Stimulated activated CD4-positive, alpha-beta T cell treated with anti-CD3 and anti-CD28 coated beads, Interleukin-15, amount 100 ng/mL, for 24 hours (primary cell): ENCODE data around the gene RAB3IL1.
"Not testable (repeated sequence)": the region's sequence is repeated elsewhere in the genome, so short reads cannot be mapped to it uniquely, and the experiment has no call there.

ENCODE experiments used
- DNase-seq: peaks from one replicate; pipeline ENCODE4 v3.0.0-alpha.2; 2020

RAB3IL1 gene

GRCh38 chr11:61917334-61918109, at the start of gene RAB3IL1:
Gene RAB3IL1 (minus strand): TSS chr11:61917566. CDS start chr11:61917367, 199 bp downstream.
- DNase-seq = peak; percentile 40

DNA sequence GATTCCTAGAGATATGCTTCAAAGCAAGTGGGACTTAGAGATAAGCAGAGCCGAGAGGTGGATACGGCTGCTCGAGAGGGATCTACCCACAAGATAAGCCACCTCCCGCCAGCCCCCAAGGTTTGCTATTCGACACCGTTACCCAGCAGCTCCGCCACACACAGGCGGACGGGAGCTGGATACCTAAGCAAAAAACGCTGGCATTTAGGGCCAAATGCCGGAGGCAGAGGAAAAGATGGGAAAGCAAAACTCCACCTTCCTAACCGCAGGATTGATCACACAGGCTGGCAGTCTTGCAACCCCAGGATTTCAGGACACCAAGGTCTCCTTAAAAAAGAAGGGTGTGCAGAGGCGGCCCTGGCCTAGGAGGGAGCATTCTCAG, 49.4 kb upstream of the RAB3IL1 start:
- DNase-seq = peak; percentile 56

GRCh38 chr11:61964666-61965271, 47.4 kb upstream of the RAB3IL1 start:
- not testable (repeated sequence) for DNase-seq

GRCh38 chr11:61964058-61964665, 46.8 kb upstream of the RAB3IL1 start:
- no peak for DNase-seq

- no peak for DNase-seq
Measured at GRCh38 chr11:61963282-61964057, 46.1 kb upstream of the RAB3IL1 start.

- no peak for DNase-seq
Measured at GRCh38 chr11:61963016-61963281, 45.6 kb upstream of the RAB3IL1 start.

DNA sequence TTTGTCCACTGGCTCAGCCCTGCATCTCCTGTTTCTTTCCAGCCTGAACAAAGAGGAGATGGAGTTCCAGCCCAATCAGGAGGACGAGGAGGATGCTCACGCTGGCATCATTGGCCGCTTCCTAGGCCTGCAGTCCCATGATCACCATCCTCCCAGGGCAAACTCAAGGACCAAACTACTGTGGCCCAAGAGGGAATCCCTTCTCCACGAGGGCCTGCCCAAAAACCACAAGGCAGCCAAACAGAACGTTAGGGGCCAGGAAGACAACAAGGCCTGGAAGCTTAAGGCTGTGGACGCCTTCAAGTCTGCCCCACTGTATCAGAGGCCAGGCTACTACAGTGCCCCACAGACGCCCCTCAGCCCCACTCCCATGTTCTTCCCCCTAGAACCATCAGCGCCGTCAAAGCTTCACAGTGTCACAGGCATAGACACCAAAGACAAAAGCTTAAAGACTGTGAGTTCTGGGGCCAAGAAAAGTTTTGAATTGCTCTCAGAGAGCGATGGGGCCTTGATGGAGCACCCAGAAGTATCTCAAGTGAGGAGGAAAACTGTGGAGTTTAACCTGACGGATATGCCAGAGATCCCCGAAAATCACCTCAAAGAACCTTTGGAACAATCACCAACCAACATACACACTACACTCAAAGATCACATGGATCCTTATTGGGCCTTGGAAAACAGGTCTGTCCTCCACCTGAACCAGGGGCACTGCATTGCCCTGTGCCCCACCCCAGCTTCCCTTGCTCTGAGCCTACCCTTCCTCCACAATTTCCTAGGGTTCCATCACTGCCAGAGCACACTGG, 45.0 kb upstream of the RAB3IL1 start:
- DNase-seq = no peak

DNA sequence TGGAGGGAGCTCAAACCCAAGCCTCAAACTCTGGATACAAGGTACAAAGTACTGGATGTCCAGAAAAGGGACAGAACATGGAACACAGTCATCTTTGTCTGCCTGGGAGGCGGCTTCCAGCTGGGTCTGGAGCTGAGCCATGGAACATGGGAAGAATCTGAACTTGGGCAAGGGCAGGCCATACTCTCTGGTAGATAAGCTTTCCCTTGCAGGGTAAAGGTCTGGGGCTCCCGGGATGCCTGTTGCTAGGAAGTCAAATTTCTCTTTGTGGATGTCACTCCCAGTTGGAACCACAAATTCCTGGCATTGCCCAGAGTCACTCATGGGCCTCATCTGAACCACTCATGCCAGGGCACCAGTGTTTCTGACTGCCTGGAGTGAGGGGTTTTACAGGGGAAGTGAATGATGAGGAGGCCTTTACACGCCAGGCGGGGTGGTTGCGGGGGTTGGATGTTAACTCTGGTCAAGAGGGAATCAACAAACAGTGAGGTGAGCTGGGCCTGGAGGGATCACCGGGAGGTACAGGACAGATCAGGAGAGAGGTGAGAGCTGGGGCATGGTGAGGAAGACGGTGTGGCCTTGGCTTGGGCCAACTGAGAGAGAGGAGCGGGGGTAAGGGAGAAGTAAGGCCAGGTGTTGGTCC, 44.3 kb upstream of the RAB3IL1 start:
- DNase-seq = no peak

GRCh38 chr11:61960532-61960931, 43.2 kb upstream of the RAB3IL1 start:
- DNase-seq = no peak

- no peak for DNase-seq
Measured at GRCh38 chr11:61959678-61960077, 42.3 kb upstream of the RAB3IL1 start.

DNA sequence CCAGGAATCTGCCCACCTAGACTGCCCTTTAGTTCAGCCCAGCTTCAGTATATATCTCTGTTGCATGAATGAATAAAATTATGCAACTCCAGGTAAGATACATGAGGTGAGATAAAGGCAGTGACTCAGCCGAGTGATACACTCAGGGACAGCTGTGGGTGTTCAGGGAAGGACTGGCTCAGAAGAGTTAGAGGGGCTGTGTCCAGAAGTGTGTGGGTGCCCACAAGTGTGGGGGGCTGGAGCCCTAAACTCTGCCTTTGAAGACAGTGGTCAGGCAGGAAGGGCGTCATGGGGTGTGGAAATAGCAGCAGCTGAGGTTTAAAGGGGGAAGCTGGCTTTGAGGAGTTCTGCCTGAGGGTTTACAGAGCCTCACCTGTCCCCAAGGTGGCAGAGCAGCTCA, 41.7 kb upstream of the RAB3IL1 start:
- no peak for DNase-seq

GRCh38 chr11:61958590-61958989, 41.2 kb upstream of the RAB3IL1 start:
- DNase-seq = no peak

DNA sequence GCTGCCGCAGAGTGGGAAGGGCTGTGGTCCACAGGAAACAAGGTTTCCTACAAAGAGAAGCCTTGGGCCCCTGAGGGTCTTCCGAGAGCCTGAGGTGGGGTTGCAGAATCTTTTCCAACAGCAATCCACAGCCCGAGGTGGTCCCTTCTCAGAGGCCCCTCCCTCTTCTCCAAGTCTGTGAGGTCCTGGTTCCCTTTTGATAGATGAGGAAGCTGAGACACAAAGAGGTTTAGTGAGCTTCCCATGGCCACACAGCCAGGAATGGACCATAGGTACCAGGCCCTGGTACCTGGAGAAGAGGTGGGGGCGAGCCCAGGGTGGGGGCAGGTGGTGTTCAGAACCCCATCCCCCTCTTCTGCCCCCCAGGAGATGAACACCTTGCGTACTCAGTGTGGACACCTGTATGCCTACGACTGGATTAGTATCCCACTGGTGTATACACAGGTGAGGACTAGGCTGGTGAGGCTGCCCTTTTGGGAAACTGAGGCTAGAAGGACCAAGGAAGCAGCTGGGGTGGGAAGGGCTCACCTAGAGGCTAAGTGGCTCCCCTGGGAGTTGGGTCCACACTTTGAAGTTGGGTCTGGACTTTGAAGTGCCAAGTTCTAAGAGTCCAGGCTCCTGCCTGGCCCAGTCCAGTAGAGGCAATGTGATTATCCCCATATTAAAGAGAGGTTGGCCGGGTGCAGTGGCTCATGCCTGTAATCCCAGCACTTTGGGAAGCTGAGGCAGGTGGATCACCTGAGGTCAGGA, 39.8 kb upstream of the RAB3IL1 start:
- no peak for DNase-seq

DNA sequence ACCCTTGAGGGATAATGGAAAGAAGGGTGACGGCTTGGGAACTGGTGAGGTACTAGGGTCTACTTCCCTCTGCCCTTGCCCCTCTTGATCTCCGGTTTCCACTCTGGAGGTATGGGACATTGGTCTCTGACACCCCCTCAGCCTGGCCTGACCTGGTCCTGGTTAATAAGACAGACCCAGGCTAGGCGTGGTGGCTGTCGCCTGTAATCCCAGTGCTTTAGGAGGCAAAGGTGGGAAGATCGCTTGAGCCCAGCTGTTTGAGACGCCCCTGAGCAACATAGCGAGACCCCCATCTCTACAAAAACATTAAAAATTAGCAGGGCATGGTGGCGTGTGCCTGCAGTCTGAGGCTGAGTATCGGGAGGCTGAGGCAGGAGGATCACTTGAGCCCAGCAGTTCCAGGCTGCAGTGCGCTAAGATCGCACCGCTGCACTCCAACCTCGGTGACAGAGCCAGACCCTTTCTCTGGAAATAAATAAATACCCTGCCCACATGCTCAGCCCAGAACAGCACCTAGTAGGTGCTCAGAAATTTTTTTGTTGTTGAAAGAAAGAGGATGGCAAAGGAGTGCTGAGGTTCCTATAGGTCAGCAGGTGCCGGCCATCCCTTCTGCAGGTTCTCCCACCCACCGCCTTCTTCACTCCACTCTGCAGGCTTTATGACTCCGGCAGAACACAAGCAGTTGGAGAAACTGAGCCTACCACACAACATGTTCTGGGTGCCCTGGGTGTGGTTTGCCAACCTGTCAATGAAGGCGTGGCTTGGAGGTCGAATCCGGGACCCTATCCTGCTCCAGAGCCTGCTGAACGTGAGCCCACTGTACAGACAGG, 39.0 kb upstream of the RAB3IL1 start:
- no peak for DNase-seq

DNA sequence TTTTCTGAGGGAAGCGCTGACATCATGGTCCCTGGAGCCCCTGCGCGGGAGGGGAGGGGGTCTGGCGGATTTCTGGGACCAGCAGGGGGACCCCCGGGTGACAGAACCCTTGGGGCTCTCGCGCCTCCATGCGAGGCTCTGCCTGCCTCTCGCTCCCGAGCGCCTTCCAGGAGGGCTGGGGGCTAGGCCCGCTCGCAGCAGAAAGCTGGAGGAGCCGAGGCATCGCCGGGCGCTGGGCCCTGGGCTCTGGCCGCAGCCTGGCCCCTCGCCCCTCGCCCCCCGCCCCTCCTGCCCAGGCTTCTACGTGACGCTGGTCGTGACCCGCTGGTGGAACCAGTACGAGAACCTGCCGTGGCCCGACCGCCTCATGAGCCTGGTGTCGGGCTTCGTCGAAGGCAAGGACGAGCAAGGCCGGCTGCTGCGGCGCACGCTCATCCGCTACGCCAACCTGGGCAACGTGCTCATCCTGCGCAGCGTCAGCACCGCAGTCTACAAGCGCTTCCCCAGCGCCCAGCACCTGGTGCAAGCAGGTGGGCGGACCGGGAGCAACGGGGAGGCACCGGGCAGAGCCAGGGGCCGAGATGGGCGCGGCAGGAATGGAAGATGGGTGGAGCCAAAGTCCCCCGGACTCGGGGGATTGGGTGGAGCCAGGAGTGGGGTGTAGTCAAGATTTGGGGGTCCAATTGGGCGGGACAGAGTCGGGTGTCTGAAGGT, 38.2 kb upstream of the RAB3IL1 start:
- DNase-seq = peak; percentile 39

GRCh38 chr11:61954851-61955421, 37.6 kb upstream of the RAB3IL1 start:
- DNase-seq = no peak

DNA sequence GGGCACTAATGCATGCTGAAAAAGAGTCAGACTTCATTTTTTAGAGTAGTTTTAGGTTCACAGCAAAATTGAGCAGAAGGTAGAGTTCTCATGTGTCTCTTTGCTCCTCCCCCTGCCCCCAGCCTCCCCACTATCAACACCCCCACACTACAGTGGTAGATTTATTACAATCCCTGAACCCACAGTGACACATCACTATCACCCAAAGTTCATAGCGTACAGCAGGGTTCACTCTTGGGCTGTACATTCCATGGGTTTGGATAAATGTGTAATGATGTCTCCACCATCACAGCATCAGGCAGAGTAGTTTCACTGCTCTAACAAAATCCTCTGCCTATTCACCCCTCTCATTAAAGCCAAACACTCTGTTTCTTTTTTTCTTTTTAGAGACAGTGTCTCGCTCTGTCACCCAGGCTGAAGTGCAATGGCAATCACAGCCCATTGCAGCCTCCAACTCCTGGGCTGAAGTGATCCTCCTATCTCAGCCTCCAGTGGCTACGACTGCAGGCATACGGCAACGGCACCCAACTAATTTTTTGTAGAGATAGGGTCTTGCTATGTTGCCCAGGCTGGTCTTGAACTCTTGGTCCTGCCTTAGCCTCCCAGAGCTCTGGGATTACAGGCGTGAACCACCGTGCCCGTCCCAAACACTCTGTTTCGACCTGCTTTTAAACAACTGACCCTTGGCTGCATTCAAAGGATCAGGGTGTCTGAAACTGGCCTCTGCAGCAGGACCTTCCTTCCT, 36.9 kb upstream of the RAB3IL1 start:
- no peak for DNase-seq

- DNase-seq = not testable (repeated sequence)
Measured at GRCh38 chr11:61953632-61954031, 36.3 kb upstream of the RAB3IL1 start.

- no peak for DNase-seq
Measured at GRCh38 chr11:61952882-61953281, 35.5 kb upstream of the RAB3IL1 start.
